Stimulated activated CD8-positive, alpha-beta memory T cell treated with anti-CD3 and anti-CD28 coated beads, Interleukin-7, amount 100 ng/mL, for 4 hours (primary cell): ENCODE measurements around the gene ZFP36.
"Not testable (repeated sequence)": the region's sequence is repeated elsewhere in the genome, so short reads cannot be mapped to it uniquely, and the experiment has no call there.

Experiments used
- DNase-seq, 2 donors: peaks; one replicate each; pipeline ENCODE4 v3.0.0-alpha.2; 2020; ENCODE audit warnings: low read depth in 2 of 2

Gene ZFP36

GRCh38 chr19:39445196-39446111, 38.8 kb downstream of the ZFP36 start, which contains the start of gene SUPT5H:
SUPT5H (plus strand) TSS chr19:39445582; CDS start chr19:39445891, 309 bp downstream.
- peak; percentile 97 for DNase-seq

GRCh38 chr19:39446365-39447084, 39.9 kb downstream of the ZFP36 start:
- no peak for DNase-seq

- DNase-seq = no peak
These were observed 41.6 kb downstream of the ZFP36 start for GRCh38 chr19:39448271-39448670.

GRCh38 chr19:39449116-39449797, 42.6 kb downstream of the ZFP36 start:
- DNase-seq = no peak

- DNase-seq = not testable (repeated sequence)
These were observed 44.6 kb downstream of the ZFP36 start for GRCh38 chr19:39451257-39451656.
